Midbrain (tissue), 1 donor: ENCODE results near the gene TSEN15.

ENCODE experiments used
- DNase-seq: peaks from one replicate; lab custom pipeline; 2025; lab: John Stamatoyannopoulos, UW

Gene TSEN15

DNA sequence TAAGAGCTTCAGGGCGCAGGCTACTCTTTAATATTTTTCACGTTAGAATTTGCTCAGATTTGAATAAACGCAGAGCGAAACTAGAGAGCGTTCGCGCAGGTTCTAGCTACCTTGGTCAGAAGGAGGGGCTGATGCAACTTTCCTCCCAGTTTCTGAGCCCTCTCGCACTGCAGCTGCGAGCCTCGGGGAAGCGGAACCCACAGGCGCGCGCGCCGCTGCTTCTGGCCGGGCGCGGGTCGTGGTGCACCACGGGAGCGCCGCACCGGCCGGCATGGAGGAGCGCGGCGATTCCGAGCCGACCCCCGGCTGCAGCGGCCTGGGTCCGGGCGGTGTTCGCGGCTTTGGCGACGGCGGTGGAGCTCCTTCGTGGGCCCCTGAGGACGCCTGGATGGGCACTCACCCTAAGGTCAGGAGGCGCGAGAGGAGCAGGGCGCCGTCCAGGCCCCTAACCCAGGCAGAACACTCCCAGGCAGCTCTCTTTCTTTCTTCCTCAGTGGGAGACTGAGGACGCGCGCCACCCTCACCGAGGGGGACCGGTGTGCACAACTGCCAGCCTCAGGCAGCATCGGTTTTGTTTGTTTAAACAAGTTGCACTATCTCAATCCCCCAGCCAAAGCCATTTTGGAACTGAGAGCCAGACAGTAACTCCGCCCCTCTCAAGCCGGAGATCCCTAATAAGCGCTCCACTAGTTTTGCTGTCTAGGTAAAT lies at the start of gene TSEN15:
Gene TSEN15, plus strand, starts transcription at position 246 of the 709 bp plus-strand sequence. Its CDS starts 26 bp downstream, at position 272.
- peak; percentile 81 for DNase-seq

DNA sequence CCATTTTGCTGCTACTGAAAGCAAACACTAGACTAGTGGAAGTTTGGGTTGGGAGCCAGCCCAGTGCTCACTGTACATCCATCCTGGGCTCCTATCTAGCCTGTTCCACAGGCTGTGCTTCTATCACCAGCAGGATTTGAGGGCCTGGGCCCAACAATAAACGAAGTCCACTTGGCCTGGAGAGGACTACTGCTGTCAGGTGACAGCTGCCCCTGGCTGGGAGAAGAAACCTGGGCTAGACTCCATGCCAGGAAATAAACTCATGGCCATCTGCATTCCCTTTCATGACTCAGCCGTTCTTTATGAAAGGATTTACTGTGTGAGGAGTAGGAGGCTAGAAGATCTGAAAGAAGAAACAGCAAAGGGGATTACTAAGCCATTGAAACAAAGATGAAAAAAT lies 49.5 kb upstream of the TSEN15 start:
- DNase-seq: peak; percentile 75

DNA sequence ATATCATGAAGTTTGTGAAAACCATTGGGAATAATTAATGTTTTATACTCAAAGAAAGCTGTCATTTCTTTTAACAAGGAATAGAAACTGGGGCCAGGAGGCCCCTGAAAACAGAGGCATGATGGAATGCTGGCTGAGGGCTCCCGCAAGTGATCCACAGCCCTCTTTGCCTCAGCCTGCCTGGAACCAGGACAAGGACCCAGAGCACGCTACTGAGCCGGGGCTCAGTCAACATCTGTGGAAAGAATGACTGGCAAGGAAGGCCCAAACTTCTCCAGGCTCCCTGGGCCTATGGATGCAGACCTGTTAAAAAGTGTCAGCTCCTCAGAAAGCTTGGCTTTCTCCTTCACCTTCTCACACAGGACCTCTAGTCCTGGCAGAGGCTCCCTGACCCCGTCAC lies 46.6 kb upstream of the TSEN15 start:
- no peak for DNase-seq

DNA sequence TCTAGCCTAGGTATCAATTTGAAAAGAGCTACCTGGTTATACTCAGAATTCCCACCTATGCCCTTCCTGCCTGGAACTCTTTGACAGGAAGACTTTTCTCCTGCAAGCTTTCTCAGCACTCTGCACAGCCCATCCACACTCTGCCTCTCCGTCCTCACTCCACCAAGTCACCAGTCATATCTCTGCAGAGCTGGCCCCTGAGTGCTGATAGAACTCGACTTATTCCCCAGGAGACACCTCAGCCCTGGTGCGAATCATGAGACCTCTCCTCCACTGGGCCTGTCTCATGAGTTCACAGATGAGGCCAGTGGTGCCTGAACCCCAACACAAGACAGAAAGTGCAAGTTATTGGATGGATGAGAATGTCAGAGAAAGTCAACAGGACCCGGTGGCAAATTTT lies 46.0 kb upstream of the TSEN15 start:
- no peak for DNase-seq

DNA sequence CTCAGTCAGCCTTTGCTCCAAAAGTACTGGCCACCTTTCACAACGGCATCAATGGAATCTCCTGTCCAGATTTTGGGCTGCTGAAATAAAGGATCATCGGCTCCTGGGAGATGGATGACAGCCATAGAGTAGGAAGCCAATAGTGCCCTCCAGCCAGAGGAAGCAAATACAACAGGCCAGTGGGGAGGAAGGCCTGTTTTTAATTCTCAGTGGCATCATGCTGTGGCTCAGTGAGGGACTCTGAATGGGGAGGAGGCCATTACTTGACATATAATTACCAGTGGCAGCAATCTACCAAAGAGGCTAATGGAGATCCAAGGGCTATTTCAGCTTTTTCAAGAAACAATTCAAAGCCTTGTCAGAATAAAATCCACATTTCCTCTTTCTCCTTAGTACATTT lies 40.7 kb upstream of the TSEN15 start:
- no peak for DNase-seq

DNA sequence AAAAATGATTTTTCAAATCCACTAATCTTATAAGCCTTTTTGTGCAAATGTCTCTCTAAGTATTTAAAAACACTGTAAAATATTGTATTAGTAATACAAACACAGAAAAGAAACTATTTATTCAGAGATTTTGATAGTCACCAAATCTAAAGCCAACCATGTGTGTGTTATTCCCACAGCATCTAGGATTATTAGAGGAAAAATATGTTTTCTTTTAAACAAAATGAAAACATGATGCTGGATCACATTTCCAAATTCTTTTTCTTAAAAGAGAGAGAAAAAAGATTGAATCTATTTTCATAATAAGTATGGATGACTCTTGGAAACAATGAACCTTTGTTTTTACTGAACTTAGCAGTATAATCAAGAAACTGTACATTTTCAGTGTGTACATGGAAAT lies 39.3 kb upstream of the TSEN15 start:
- no peak for DNase-seq

DNA sequence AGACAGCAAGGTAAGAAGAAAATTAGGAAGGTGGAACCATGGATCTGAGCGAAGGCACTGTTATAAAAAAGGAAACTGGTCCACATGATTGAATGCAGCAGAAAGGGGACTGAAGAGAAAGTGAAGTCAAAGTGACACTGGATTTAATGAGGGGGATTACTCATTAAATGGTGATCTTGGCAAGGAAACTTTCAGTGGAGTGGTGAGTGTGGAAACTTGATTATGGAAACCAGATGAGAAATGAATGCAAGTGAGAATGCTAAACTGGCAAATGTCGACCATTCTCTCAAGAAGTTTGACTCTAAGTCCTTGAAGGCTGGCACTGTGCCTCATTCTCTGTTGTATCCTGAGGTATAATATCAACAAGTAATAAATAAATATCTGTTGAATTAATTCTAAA lies 37.3 kb upstream of the TSEN15 start:
- DNase-seq: no peak

DNA sequence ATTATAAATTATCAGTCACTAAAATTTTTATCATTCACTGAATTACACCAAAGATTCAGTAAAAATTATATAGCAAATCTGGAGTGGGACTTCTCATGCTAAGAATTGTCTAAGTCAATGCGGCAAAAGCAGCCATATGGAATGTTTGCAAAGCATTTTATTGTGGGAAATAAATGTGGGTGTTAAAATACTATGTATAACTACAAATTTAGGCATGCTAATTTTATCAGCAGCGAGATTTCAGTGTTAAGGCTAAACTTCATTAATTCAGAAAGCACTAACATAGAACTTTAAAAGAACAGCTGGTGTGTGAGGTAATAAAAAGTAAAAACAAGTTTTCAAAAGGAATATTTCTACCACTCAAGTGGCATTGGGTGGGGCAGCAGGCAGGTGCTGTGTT lies 35.4 kb upstream of the TSEN15 start:
- no peak for DNase-seq

DNA sequence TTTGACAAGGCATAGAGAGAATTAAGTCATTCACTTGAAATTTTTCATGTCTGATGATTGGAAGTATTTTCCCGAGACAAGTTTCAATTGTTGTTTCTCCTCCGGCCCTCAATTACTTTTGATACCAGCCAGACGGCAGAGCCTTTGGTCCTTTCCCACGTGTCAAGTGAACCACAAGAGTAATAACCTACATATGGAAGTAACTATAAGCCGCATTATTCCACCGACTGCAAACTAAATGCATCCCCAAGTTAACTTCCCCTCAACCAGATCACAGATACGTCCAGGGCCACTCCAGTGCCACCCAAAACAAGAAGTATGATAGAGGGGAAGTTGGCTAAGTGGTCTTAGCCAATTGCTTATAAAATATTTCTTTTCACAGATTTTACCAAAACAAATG lies 34.2 kb upstream of the TSEN15 start:
- no peak for DNase-seq

DNA sequence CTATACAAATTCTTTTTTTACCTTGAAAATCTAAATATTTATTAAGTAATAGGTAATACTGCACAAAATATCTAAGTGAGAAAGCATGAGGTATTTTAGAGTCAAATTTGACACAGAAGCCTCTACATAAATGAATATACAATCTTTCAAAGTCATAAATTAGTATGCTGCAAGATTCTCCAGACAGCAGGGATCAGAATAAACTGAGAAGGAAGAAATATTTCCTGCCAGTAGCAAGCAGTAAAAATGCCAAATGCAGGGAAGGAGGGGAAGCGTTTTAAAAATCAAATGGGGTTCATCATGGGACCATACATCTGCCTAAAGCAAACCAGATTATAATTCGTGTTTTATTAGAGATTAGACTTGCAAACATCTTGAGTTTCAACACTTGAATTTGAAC lies 32.9 kb upstream of the TSEN15 start:
- DNase-seq: no peak

DNA sequence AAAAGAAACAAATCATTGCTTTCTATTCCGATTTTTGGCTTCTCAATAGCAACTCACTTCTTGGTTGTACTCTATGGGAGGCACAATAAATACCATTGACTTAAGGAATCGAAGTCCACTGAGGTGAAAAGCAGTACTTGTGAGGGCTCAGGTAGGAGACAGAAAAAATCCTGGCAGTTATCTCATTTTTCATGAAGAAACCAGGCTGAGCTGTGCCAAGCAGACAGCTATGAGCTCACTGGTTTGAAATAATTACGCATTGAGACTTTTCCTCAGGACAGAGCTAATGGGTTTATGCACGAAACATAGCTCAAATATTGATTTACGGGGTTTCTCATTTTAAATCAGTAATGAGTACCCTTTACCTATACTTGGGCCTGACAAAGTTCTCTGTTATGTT lies 32.5 kb upstream of the TSEN15 start:
- DNase-seq: peak; percentile 72

DNA sequence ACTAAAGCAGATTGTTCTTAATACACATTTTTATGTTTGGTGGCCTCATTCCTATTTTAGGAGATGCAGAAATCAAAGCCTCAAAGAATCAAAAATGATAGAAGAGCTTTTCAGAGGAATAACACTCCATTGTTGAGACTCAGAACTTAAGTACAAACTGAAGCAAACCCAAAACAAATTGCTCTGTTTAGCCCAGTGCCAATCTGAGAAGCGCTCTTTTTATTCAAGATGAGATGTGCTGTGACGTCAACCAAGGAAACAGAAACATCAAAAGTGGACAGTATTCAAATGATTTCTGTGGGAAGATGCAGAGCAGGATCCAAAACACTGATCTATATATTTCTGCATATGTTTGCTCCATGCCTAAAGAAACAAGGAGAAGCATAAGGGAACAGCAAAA lies 32.0 kb upstream of the TSEN15 start:
- DNase-seq: peak; percentile 74

DNA sequence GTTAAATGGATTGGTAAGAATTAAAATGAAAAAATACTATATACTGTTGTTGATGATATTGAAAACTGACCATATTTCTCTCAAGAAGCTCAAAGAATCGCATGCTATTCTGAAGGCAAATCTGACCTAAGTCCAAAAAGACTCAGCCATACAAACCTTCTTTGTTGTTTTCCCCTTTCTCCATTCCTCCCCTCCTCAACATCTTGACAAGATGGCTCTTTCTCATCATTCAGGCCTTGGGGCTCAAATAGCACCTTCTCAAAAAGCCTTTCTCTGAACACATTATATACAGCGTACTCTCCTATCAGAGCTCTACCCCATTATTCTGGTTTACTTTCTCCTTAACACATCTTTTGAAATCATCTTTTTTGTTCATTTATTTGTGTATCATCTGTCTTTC lies 31.2 kb upstream of the TSEN15 start:
- no peak for DNase-seq

DNA sequence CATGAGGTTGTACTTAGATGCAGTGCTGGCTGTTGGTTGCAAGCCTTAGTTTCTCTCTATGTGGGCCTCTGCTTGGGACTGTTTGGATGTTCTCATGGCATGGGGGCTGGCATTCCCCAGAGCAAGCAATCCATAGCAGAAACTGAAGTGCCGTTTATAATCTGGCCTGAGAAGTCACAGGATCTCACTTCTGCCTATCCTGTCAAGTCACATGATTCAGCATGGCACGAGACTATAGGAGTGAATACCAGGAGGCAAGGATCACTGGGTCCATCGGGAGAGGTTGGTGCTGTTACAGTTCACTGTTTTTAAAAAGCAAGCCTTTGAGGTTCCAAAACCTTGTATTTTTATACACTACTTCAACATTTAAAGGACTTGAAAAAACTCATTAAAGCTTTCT lies 30.7 kb upstream of the TSEN15 start:
- DNase-seq: no peak

DNA sequence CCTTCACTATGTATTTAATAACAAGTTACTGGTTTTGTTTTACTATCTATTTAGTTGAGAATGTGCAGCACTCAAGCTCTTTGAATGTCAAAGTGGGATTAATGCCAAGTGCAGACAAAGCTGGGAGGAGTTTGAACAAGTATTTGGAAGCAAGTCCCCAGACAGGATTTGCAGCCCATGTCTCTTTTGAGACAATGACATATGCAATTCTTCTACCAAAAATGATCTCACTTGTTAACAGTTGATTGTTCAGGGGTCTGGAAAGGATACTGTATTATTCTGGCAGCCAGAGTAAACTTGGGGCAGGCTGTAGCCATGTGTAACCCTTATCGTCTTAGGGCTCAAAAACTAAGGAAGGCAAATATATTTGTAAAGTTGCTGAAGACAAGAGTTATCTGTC lies 29.8 kb upstream of the TSEN15 start:
- peak; percentile 67 for DNase-seq

DNA sequence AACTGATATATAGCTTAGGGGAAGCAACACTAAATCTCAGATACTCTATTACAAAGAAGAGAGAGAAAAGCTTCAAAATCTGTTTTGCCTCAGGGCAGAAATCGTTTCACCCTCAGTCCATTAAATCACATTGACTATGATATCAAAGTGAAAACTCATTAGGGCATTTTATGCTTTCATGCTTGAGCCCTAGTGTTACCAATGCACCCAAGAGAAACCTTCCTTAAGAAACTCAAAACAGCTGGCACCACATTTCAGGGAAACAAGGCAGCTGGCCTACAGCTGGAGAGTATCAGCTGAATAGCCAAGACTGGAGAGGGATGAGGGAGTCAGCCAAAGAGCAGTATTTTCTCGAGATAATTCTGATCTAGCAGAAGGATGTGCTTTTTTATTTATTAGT lies 28.9 kb upstream of the TSEN15 start:
- DNase-seq: no peak

DNA sequence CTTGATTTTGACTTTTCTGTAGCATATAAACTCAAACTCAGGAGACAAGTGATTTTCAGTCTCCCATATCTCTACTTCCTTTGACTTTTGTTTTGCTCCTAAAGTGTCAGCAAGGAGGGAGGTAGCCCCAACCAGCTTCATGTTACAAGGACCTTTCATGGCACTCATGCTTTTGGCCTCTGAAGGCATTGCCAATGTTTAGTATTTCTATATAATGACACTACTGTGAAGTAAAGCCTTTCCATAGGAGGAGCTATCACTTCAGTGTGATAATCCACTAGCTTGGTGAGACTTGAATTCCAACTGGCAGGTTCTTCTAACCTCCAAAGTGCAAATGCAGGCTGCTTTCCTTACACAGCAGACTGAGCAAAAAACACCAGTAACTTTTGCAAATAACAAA lies 28.4 kb upstream of the TSEN15 start:
- no peak for DNase-seq

DNA sequence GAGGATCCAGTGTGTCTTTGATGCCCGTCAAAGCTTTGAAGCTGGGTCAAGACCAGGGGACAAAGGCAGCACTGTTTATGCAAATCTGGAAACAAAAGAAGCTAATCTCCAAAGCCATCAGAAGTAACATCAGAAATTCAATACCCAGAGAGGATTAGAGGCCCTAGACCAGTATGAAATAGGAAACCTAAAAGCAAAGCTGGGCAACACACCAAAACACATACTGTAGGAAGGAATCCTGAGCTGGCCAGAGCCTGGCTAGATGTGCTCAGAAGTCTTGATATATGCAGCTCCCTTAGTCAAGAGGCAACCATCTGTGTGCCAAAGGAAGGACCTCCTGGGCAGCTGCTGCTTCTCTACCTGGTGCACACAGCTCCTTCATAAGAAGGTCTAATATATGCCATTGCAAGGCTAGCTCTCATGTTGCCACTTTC lies 26.3 kb upstream of the TSEN15 start:
- no peak for DNase-seq

DNA sequence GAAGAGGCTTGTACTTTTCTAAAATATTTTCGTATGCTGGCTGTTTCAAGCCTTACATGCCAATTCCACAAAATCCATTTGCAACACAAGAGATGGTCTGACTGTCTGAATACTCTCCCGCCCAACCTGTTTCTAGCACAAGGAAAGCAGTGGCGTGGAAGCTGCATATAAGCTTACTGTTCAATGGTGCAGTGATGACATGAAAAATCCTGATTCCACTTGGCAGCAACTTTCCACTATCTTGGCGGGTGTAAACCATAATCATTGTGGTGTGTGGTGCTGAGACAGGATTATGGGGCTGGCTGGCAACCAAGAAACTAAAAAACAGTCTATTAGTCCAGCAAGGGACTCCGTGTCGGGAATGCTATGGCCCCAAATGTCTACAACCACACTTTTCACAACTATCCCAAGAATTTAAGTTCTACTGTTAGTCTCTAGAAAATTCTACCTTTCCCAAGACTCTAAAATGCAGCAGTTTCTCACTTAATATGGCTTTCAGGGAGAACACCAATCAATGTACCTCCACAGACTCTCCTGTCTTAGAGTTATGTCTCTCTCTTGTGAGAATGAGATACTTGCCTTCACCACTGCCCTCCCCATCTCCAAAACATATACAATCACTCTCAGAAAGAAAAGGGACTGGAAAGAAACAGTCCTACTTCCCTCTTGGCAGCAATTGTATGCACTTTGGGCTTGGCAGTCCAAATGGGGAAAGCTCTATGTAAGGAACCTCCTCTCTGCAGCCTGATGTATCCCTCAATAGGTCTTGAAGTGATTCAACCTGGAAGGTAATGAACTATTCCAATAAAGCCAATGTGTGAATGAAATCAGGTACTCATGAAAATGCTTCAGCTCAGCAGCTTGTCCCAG lies 23.5 kb upstream of the TSEN15 start:
- DNase-seq: no peak

DNA sequence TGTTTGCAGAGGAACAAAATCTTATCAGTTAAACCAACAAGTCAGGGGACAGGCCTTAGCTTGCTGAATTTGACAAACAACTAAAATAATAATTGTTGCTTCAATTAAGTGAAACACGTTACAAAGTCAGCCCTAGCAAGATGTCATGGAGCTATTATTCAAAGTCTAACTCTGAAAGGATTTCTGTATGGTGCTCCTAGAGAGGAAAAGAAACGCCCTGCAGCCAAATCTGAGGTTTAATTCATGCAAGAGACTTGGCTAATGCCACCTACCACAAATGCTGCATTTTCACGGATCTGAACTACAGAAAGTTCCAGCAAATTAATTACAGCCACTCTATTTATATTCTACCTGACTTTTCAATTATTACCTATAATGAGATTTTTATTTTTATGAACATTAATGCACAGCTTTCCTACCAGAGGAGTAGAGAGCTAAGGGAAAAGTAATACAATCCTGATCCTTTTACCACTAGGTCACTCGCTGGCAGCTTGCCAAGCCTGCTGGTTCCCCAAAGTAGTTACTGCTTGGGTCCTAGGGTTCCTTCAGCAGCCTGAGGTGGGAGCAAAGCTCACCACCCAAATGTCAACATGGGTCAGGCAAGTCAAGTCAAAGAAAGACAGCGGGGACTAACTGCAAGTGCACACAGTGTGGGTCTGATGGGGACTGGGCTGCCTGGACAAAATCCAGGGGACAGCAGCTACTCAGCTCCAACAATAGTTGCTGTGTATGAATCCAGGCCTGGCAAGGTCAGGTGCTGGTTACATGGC lies 22.5 kb upstream of the TSEN15 start:
- DNase-seq: peak; percentile 60

DNA sequence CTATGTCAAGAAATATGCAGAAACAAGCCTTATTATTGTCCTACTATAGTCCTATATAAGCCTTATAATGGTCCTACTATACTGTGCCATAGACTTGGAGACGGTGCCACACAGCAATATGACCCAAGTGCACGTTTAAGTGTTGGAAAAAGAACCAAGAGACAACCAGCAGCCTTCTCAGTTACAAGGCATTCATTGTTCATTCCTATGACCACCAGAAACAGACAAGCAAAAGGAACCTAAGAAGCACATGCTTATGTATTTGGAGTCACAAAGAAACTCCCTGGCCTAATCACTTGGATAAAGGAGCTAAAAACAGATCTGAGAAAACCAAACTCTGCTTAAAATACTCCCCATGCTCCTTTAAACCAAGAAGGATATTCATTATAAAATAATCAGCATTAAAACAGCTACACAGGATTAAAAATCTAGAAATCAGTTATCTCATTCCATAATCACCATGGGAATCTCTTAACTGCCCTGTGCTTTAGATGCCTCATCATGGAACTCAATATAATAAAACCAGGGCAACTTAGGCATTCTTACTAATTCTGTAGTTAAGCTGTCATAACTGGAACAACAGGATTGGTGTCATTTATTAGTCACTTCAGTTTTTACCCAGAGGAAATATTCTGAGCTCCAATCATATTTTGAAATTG lies 21.0 kb upstream of the TSEN15 start:
- DNase-seq: no peak

DNA sequence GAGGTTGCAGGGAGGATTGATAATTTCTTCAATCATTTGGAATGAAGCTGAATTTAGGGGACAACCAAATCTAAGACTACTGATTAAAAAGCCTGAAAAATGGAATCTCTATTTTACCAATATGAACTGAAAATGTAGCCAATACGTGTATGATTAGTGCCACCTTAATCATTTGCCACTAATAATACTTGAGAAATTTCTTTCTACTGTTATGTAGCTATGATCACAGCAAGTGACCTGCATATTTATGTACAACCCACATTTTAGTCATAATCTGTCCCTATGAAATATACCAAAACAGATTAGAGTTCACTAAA lies 20.5 kb upstream of the TSEN15 start:
- no peak for DNase-seq
